GM19438 (cell line): ENCODE measurements around the gene ZNF652.
"Not testable (repeated sequence)": the region's sequence is repeated elsewhere in the genome, so short reads cannot be mapped to it uniquely, and the experiment has no call there.

Experiments used
- ATAC-seq: cut with Tn5 transposase; IDR thresholded peaks from one replicate; pipeline ENCODE4 v1.9.1; 2021; ENCODE audit warnings: low read depth; ENCODE audit not compliant: unreplicated experiment

The ZNF652 gene

DNA sequence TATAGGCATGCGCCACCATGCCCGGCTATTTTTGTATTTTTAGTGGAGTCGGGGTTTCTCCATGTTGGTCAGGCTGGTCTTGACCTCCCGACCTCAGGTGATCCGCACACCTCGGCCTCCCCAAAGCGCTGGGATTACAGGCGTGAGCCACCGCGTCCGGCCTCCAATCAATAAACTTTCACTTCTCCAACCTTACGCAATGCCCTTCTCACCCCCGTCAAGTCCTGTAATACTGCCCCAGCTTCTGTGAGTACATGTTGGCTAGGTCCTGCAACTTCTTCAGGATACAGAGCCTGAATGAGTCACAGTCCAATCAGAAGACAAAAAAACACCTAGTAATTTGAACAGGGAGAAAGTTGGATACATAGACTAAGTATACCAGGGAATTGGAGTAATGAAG lies 84.4 kb downstream of the ZNF652 start:
- ATAC-seq, result no peak

GRCh38 chr17:49275981-49276380 lies 86.1 kb downstream of the ZNF652 start:
- ATAC-seq, result not testable (repeated sequence)

DNA sequence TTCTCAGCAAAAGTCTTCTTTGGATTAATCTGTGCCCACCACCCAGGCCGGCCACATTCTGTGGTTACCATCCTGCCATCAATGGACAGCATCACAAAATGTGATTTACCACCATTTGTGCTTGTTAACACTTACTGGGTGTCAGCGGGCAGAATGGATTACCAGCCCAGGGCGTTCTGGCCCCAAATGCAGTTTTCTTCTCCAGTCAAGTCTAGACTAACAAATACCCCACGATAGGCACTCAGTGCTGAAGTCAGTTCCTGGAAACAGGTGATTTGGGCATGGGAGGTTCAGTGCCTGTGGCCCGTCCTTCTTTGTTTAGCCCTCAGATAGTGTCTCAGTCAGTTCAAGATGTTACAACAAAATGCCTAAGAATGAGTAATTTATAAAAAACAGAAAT lies 92.7 kb downstream of the ZNF652 start:
- no peak for ATAC-seq

- no peak for ATAC-seq
Measured at GRCh38 chr17:49267912-49268311, 94.1 kb downstream of the ZNF652 start.

GRCh38 chr17:49266233-49266632 lies 95.8 kb downstream of the ZNF652 start:
- no peak for ATAC-seq

GRCh38 chr17:49261540-49261939 lies 100.5 kb downstream of the ZNF652 start:
- not testable (repeated sequence) for ATAC-seq

DNA sequence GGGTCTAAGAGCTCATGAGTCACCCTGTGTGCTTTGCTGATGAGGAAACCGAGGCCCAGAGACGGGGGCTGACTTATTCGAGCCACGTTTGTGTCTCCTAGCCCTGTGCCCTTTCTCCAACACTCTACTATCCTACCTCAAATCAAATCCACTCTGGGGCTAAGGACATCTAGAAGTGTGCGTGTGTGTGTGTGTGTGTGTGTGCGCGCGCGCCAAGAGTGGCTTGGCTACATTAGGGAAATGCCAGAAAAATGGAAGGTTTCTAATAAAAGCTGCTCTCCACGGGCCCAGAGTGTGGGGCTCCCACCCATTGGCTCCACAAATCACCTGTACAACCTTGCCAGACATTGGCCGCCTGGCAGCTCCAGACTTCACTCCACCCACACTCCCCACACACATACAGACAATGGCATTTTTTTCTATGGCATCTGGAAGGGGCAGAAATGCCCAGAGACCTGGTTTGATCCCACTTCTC lies 101.2 kb downstream of the ZNF652 start:
- no peak for ATAC-seq

DNA sequence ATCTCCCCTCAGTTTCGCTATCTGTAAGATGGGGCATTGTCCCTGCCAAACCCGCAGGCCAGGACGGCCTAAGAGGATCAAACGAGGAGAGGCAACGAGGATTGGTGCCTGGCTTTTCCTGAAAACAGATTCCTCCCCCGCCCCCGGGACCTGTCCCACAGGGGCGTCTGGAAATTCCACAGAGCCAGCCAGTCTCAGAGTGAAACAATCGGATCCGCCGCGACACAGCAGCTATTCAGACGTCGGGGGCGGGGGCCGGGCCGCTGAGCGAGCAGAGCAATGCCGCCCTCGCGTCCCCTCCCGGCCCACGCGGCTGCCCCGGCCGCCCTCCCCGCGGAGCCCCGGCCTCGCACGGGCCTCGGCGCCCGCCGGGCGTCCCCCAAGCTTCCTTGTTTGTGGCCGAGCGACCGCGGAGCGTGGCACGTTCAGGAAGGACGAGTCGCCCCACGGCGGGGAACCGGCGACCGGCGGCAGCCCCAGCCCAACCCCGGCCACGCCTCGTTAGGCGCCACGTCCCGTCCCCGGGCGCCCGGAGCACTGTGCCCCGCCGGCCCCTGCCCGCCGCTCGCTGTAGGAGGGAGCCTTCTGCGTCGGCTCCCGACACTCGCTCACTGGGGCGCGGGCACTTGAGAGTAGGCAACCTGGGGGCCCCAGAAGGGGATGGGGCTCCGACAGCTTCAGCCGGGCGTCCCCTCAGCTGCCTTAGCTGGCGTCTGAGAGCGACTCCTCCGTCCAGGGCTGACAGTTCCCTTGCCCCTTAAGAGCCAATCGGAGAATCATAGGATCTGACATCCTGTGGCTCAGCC lies 101.8 kb downstream of the ZNF652 start:
- ATAC-seq, result no peak

GRCh38 chr17:49259663-49260010 lies 102.4 kb downstream of the ZNF652 start:
- no peak for ATAC-seq

GRCh38 chr17:49258394-49258793 lies 103.7 kb downstream of the ZNF652 start:
- no peak for ATAC-seq

- no peak for ATAC-seq
Measured at GRCh38 chr17:49255125-49255524, 106.9 kb downstream of the ZNF652 start.

DNA sequence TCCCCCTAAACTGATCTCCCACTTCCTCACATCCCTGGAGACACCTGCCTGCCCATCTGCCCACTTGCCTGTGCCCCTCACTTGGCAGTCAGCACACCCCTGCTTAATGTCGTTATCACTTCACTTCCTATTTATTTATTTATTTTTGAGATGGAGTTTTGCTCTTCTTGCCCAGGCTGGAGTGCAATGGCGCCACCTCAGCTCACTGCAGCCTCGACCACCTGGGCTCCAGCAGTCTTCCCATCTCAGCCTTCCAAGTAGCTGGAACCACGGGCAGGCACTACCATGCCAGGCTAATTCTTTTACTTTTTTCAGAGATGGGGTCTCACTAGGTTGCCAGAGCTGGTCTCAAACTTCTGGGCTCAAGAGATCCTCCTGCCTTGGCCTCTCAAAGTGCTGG lies 108.0 kb downstream of the ZNF652 start:
- no peak for ATAC-seq

GRCh38 chr17:49252148-49252695 lies 109.8 kb downstream of the ZNF652 start:
- ATAC-seq, result no peak

GRCh38 chr17:49249890-49250522 lies 112.0 kb downstream of the ZNF652 start:
- no peak for ATAC-seq

- no peak for ATAC-seq
Measured at GRCh38 chr17:49249292-49249794, 112.7 kb downstream of the ZNF652 start.

- ATAC-seq, result no peak
Measured at GRCh38 chr17:49247944-49248343, 114.1 kb downstream of the ZNF652 start.

DNA sequence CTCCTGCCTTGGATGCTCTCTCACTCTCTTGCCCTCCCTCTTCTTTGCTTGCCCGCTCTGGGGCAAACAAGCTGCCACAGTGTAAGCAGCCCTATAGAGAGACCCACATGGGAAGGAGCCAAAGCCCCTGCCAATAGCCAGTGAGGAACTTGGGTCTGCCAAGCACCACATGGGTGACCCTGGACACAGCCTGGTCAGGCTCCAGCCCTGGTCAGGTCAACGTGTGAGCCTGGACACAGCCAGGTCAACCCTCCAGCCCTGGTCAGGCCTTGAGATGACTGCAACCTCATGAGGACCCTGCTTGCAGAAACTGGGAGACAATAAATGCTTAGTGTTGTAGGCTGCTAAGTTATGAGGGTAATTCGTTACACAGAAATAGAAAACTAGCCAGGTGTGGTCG lies 117.2 kb downstream of the ZNF652 start:
- no peak for ATAC-seq
